Gastroesophageal sphincter (tissue), 3 donors: Measurements from ENCODE around the gene CDH13.

ENCODE experiments used
- CTCF ChIP-seq, 4 experiments: fragments of 200-600 bp in 2 of 4; fragments of 450-650 bp in 2 of 4; sonication (generic) in 1 of 4; IDR thresholded peaks; one replicate each; pipeline ENCODE4 v1.5.1; 2017 to 2019; ENCODE audit warnings: antibody characterized with exemption in 4 of 4, mild to moderate bottlenecking in 2 of 4, moderate library complexity in 2 of 4
- POLR2AphosphoS5 ChIP-seq: sonication (generic); formaldehyde crosslinking; IDR thresholded peaks from one replicate; pipeline ENCODE4 v1.6.1; 2017; ENCODE audit warnings: antibody characterized with exemption

GRCh38 chr16:82738699-82739098 lies 111.9 kb downstream of the CDH13 start:
- TF ChIP-seq POLR2AphosphoS5 (no peak), CTCF (IDR thresholded peaks at IDR 0.05) (no peak)
